Measurements from ENCODE around the gene SLC38A11.
"Not testable (repeated sequence)": the region's sequence is repeated elsewhere in the genome, so short reads cannot be mapped to it uniquely, and the experiment has no call there.

SLC38A11 gene

GRCh38 chr2:164860694-164861042, 94.7 kb downstream of the SLC38A11 start:
- no peak for FAIRE-seq
- TF ChIP-seq CTCF (IDR thresholded peaks at IDR 0.05; ENCODE audit: insufficient read depth, missing control alignments) = no peak
- no peak for DNase-seq (ENCODE audit: insufficient read length, low spot score)

GRCh38 chr2:164859906-164860693, 95.2 kb downstream of the SLC38A11 start:
- not testable (repeated sequence) for FAIRE-seq; DNase-seq (ENCODE audit: insufficient read length, low spot score)

GRCh38 chr2:164859251-164859818, 96.0 kb downstream of the SLC38A11 start:
- no peak for DNase-seq (ENCODE audit: insufficient read length, low spot score)
- FAIRE-seq = peak; percentile 35
- TF ChIP-seq CTCF (IDR thresholded peaks at IDR 0.05; ENCODE audit: insufficient read depth, missing control alignments) = no peak

GRCh38 chr2:164852086-164852485, 103.2 kb downstream of the SLC38A11 start:
- FAIRE-seq (no peak), DNase-seq (ENCODE audit: insufficient read length, low spot score) (no peak)
- no peak for TF ChIP-seq CTCF (IDR thresholded peaks at IDR 0.05; ENCODE audit: insufficient read depth, missing control alignments)

- no peak for TF ChIP-seq CTCF (IDR thresholded peaks at IDR 0.05; ENCODE audit: insufficient read depth, missing control alignments)
- DNase-seq (ENCODE audit: insufficient read length, low spot score) = no peak
- FAIRE-seq = no peak
Measured at GRCh38 chr2:164850235-164850634, 105.1 kb downstream of the SLC38A11 start.

GRCh38 chr2:164849506-164849905, 105.8 kb downstream of the SLC38A11 start:
- TF ChIP-seq CTCF (IDR thresholded peaks at IDR 0.05; ENCODE audit: insufficient read depth, missing control alignments) = no peak
- FAIRE-seq = peak; percentile 70
- DNase-seq (ENCODE audit: insufficient read length, low spot score) = no peak

- TF ChIP-seq CTCF (IDR thresholded peaks at IDR 0.05; ENCODE audit: insufficient read depth, missing control alignments) = no peak
- FAIRE-seq (peak; percentile 94), DNase-seq (ENCODE audit: insufficient read length, low spot score) (no peak)
Measured at GRCh38 chr2:164847981-164848741, 107.2 kb downstream of the SLC38A11 start.

Data from D721Med (cell line).